Kidney epithelial cell (primary cell): ENCODE results near the gene DIO1. TPM values are rescaled to one million over a fixed set of nuclear protein-coding genes. Genes with fewer than 3 reads are reported as not detected.

ENCODE experiments used
- DNase-seq: peaks from one replicate; pipeline ENCODE4 v3.0.0-alpha.2; 2010; ENCODE audit warnings: low read depth
- H3K27me3 ChIP-seq: 2 replicates; pipeline ENCODE4 v1.6.0; 2011; ENCODE audit warnings: low read length; ENCODE audit not compliant: control insufficient read depth, insufficient read depth
- H3K36me3 ChIP-seq: 2 replicates; pipeline ENCODE4 v1.5.1; 2011; ENCODE audit warnings: low read length; ENCODE audit not compliant: control insufficient read depth, insufficient read depth
- H3K4me3 ChIP-seq: 2 replicates; pipeline ENCODE4 v1.5.1; 2011; ENCODE audit warnings: low read depth, mild to moderate bottlenecking, control low read depth, low read length
- CTCF ChIP-seq: IDR thresholded peaks from 2 replicates; pipeline ENCODE4 v1.5.1; 2011; ENCODE audit warnings: mild to moderate bottlenecking, moderate library complexity, low read length, control low read depth, inconsistent platforms; ENCODE audit not compliant: insufficient read depth, poor library complexity, severe bottlenecking
- total RNA-seq: library from RNA; depleted of rRNA; stranded (reverse); fragments of >200 nt; gene quantifications from 2 replicates; pipeline ENCODE4 v1.2.3, GENCODE V29; 2015

Gene DIO1
- total RNA-seq, 1 donor from 2014 or later, result not detected

GRCh38 chr1:53909946-53910345, 16.0 kb downstream of the DIO1 start:
- H3K27me3 ChIP-seq, result no peaks in the 10 kb centered on the region
- TF ChIP-seq CTCF, result no peak
- no peak for DNase-seq
- no peaks in the 10 kb centered on the region for H3K36me3 ChIP-seq
- no peak overlapping the region for H3K4me3 ChIP-seq

- no peaks in the 10 kb centered on the region for H3K36me3 ChIP-seq
- no peak for TF ChIP-seq CTCF
- H3K27me3 ChIP-seq, result no peaks in the 10 kb centered on the region
- DNase-seq, result no peak
- H3K4me3 ChIP-seq, result no peak overlapping the region
Observed at GRCh38 chr1:53911442-53911841, 17.5 kb downstream of the DIO1 start.

GRCh38 chr1:53913352-53914033, 19.5 kb downstream of the DIO1 start:
- no peak for TF ChIP-seq CTCF
- H3K4me3 ChIP-seq, result no peak overlapping the region
- H3K36me3 ChIP-seq, result no peaks in the 10 kb centered on the region
- DNase-seq, result no peak
- H3K27me3 ChIP-seq, result no peaks in the 10 kb centered on the region

GRCh38 chr1:53918343-53918742, 24.4 kb downstream of the DIO1 start:
- H3K27me3 ChIP-seq, result no peaks in the 10 kb centered on the region
- peaks cover 1% of the 10 kb centered on the region for H3K36me3 ChIP-seq
- TF ChIP-seq CTCF, result no peak
- H3K4me3 ChIP-seq, result no peak overlapping the region
- no peak for DNase-seq

GRCh38 chr1:53919675-53920066, 25.7 kb downstream of the DIO1 start:
- Histone ChIP-seq H3K27me3 (no peaks in the 10 kb centered on the region), H3K36me3 (peaks cover 1% of the 10 kb centered on the region), H3K4me3 (no peak overlapping the region)
- no peak for TF ChIP-seq CTCF
- no peak for DNase-seq

- Histone ChIP-seq H3K36me3 (peaks cover 1% of the 10 kb centered on the region), H3K4me3 (no peak overlapping the region), H3K27me3 (no peaks in the 10 kb centered on the region)
- no peak for TF ChIP-seq CTCF
- DNase-seq, result no peak
Observed at GRCh38 chr1:53927376-53927881, 33.4 kb downstream of the DIO1 start.
